GM18508 (cell line): ENCODE measurements around the gene SOD2.
"Not testable (repeated sequence)": the region's sequence is repeated elsewhere in the genome, so short reads cannot be mapped to it uniquely, and the experiment has no call there.

ENCODE experiments used
- ATAC-seq: cut with Tn5 transposase; IDR thresholded peaks from one replicate; pipeline ENCODE4 v1.9.1; 2021; ENCODE audit warnings: moderate number of reproducible peaks; ENCODE audit not compliant: insufficient read depth, unreplicated experiment

SOD2 gene

GRCh38 chr6:159716247-159717096 lies 23.4 kb upstream of the SOD2 start:
- no peak for ATAC-seq

- ATAC-seq: no peak
Measured at GRCh38 chr6:159715605-159716004, 22.6 kb upstream of the SOD2 start.

DNA sequence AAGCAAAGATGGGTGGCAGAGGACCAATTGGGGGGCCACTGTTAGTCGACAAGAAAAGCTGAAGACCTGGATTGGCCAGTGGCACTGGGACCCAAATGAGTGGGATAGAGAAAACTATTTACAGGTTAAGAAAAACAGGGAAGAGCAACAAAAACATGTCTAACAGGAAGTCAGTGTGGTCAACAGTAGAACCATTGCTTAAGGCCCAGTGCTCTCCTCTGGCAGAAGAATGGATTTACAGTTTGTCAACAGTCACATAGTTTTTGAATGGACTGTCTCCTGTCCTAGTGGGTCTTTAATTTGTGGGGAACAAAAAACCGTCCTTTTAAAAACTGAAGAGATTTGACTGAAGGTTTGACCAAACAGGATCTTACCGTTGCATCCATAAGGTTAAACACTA lies 22.1 kb upstream of the SOD2 start:
- ATAC-seq: no peak

GRCh38 chr6:159714404-159714803 lies 21.4 kb upstream of the SOD2 start:
- ATAC-seq: no peak

GRCh38 chr6:159713984-159714383 lies 20.9 kb upstream of the SOD2 start:
- ATAC-seq: no peak

DNA sequence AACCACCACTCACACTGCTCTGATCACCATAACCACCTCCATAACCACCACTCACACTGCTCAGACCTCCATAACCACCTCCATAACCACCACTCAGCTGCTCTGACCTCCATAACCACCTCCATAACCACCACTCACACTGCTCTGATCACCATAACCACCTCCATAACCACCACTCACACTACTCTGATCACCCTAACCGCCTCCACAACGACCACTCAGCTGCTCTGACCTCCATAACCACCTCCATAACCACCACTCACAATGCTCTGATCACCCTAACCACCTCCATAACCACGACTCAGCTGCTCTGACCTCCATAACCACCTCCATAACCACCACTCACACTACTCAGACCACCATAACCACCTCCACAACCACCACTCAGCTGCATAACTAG lies 19.3 kb upstream of the SOD2 start:
- ATAC-seq: not testable (repeated sequence)

- ATAC-seq: not testable (repeated sequence)
Measured at GRCh38 chr6:159710603-159711002, 17.6 kb upstream of the SOD2 start.

- no peak for ATAC-seq
Measured at GRCh38 chr6:159701413-159701999, 8.5 kb upstream of the SOD2 start.

DNA sequence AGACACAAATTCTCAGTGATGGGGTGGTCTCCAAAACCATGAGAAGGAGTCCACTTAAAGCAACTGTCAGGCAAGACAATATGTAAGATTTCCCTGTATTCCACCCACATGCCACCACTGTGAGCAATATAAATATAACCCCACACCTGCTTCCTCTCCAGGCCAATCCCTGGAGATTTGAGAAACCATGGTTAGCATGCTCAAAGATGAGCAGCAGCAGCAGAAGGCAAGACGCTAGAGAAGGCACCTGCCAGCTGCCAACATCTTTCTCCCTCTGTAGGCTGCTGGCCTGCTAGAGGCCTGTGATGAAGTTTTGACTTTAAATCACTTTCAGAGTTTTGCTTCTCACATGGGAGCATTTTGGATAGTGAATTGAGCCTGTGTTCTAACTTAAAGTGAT lies 7.9 kb upstream of the SOD2 start:
- ATAC-seq: no peak

DNA sequence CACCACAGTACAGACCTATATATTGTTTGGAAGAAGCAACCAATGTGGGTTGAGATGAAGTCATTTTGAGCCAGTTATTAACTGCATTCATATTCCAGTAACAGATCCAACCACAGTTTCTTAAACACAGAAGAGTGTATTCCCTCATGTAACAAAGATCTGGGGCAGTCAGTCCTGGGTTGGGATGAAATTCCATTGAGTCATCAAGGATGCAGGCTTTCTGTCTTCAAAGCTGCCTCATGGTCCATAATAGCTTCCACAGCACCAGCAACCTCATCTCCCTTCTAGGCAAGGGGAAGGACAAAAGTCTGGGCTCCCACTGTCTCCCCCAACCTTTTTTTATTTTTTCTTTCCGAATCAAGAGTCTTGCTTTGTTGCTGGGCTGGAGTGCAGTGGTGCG lies 2.9 kb upstream of the SOD2 start:
- ATAC-seq: no peak

DNA sequence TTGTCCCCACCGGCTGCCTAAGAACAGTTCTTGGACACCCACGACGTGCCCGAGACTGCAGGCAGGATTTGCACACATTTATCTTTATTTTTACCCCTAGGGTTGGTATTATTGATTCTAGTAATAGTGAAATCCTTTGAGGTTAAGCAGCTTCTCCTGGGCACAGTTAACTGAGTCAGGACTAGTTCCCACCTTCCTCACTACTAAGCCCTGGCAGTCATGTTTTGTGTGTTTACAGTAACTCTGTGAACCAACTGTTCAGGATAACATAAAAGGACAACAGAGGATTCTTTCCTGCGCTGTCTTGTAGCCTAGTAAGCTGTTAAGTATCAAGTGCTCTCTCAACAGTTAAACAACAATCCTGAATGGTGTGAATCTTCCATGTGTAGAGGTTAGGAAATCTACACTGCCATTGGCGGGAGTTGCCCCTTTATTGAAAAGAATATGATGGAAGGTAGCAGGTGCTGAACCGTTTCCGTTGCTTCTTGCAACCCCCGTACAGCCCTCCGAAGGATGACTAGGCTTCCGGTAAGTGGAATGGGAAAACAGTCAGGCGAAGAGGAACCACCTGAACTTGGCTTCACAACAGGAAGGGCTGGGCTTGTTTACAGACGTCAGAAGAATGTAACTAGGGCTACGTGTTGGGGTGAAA lies 979 bp upstream of the SOD2 start:
- peak; percentile 8 for ATAC-seq

DNA sequence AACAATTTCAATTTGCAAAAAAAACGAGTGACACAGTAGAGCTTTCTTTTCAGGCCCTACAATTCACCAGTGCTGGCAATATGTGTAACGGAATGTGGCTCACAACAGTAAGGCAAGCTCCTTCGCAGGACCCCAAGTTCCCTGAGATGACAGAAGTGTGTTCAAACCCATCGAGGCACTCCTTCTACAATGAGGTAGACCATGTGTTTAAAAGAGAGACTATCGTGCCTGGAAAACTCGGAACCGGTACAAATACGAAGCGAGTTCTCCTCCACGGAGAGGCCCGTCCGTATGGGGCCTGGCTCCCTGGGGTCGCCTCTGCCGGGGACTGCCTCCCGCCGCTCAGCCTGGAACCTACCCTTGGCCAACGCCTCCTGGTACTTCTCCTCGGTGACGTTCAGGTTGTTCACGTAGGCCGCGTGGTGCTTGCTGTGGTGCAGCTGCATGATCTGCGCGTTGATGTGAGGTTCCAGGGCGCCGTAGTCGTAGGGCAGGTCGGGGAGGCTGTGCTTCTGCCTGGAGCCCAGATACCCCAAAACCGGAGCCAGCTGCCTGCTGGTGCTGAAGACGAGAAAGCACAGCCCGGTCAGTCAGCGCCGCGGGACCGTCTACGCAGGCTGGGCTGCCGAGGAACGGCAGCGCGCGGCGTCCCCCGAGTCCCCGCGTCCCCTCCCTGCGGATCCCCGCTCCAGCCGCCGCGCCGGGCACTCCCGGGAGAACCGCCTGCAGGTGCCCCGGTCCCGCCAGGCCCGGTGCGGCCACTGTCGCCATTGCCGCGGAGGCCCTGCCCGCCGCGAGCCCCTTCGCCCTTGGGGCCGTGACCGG lies 526 bp downstream of the SOD2 start:
- no peak for ATAC-seq

GRCh38 chr6:159691963-159692287 lies 1.1 kb downstream of the SOD2 start:
- ATAC-seq: no peak

GRCh38 chr6:159691133-159691962 lies 1.7 kb downstream of the SOD2 start:
- no peak for ATAC-seq

DNA sequence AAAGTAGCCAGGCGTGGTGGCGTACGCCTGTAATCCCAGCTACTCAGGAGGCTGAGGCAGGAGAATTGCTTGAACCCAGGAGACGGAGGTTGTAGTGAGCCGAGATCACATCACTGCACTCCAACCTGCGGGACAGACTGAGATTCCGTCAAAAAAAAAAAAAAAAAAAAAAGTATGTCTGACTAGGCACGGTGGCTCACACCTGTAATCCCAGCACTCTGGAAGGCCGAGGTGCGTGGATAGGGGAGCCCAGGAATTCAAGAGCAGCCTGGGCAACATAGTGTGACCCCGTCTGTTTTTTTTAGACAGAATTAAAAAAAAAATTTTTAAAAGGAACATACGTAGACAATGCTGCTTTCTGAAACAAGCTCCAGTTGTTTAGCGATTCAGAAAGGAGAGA lies 2.9 kb downstream of the SOD2 start:
- ATAC-seq: not testable (repeated sequence)

GRCh38 chr6:159689001-159689400 lies 4.0 kb downstream of the SOD2 start:
- no peak for ATAC-seq

DNA sequence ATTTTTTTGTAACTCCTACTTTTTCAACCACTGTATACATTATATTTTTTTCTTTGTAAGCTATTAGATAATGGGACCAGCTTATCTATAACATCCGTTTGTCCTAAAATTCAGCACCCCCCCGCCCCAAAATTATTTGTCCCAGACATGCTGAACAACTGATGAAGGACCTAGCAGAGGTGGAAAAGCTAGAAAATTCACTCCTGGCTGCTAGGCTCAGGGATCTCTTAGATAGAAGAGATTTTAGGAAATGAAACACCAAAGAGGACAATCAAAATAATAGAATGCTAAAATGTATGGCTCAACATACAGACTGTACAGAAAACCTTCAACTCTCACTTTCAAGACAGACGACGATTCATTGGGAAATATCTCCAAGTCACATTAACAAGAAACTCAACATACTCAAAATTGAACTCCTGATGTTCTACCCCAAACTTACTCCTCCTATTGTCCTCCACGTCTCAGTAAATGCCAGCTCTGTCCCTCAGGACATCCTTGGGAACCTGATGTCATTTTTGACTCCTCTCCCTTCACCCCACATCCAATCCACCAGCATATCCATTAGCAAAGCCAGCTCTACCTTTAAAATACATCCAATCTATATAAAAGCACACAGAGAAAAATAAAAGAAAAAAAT lies 4.7 kb downstream of the SOD2 start:
- no peak for ATAC-seq

DNA sequence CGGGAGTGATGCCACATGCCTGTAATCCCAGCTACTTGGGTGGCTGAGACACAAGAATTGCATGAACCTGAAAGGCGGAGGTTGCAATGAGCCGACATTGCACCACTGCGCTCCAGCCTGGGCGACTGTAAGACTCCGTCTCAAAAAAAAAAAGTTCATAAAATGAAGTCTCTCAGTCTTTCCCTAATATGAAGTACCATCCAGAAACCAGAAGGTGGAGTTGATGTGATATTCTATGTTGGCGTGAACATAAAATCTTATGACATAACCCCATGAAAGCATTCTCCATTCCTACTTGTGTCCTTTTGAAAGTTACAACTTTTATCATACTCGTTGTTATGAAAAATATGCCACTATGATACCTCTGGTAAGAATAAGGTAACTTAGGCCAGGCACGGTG lies 5.7 kb downstream of the SOD2 start:
- ATAC-seq: no peak

GRCh38 chr6:159686703-159687102 lies 6.3 kb downstream of the SOD2 start:
- ATAC-seq: no peak
